Fibroblast of skin of right quadriceps (primary cell): ENCODE results near the gene SIGLEC11.
"Not testable (repeated sequence)": the region's sequence is repeated elsewhere in the genome, so short reads cannot be mapped to it uniquely, and the experiment has no call there.

Source experiments
- DNase-seq: peaks from one replicate; pipeline ENCODE4 v3.0.0-alpha.2; 2013

The SIGLEC11 gene

DNA sequence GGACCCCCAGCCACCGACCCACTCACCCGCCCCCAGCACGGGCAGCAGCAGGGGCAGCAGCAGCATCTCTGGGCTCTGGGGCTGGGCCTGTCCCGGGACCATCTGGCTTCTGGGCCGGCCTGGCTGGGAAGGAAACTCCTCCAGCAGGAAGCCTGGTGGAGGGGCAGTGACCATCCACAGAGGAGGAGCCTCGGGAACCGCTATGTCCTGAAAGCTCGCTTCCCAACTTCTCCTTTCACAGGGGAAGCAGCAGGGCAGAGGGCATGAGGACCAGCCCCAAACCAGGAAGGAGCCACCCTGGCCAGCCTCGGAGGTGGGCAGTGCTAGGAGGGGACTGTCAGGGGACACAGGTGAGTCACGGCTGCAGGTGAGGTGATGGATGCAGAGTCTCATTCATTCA is at the start of gene SIGLEC11:
Gene SIGLEC11, minus strand, starts transcription at position 193 of the 400 bp plus-strand sequence. Its CDS starts 91 bp downstream, at position 102.
- not testable (repeated sequence) for DNase-seq

- no peak for DNase-seq
Measured at GRCh38 chr19:50008532-50008931, 47.6 kb upstream of the SIGLEC11 start.

DNA sequence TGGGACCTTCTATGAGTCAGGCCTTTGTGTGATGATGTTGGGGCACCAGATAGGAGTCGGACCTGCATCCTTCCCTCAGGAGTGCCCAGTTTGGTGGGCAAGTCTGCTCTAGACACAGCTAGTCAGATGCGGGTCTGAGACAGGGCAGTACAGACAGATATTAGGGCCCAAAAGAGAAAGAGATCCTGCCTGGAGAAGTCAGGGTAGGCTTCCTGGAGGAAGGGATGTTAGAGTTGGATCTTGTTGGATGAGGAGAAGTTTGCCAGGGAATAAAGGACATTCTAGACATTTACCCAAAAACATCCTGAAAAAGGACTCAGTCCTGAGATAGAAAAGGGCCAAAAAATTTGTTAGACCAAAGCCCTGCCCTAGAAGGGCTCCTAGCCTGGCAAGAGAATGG is 47.0 kb upstream of the SIGLEC11 start:
- DNase-seq, result no peak

DNA sequence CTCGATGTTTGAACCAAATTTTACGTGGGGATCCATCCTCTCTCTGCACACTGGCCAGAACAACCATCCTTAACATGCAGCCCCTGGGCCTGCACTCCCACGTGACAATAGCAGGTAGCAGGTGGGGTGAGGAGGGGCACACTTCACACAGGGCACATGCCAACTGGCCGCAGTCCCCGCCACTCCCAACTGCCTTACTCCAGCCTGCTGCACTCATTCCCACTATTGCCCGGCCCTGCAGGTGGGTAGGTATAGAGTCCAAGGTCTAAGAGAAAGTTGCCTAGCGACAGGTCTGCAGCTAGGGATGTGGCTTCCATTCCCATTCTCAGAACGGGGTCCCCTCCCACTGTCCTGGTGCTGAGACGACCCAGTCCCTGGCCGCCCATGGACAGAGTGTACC is 46.2 kb upstream of the SIGLEC11 start:
- DNase-seq, result no peak

DNA sequence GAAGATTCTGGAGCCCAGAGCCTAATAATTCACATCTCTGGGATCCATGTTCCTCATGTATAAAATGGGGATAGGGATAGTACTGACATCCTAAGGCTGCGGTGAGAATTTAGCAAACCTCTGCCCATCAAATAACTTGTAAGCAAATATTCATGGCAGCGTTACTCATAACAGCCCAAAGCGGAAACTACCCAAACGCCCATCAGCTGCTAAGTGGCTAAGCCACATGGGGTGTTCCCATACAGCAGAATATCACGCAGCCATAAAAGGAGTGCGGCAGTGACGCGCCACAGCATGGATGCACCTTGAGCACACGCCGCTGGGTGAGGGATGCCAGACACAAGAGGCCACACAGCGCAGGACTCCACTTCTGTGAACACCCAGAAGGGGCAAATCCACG is 44.5 kb upstream of the SIGLEC11 start:
- no peak for DNase-seq

GRCh38 chr19:50003810-50004419 is 42.9 kb upstream of the SIGLEC11 start:
- DNase-seq, result peak; percentile 96

GRCh38 chr19:50003254-50003788 is 42.3 kb upstream of the SIGLEC11 start:
- no peak for DNase-seq

DNA sequence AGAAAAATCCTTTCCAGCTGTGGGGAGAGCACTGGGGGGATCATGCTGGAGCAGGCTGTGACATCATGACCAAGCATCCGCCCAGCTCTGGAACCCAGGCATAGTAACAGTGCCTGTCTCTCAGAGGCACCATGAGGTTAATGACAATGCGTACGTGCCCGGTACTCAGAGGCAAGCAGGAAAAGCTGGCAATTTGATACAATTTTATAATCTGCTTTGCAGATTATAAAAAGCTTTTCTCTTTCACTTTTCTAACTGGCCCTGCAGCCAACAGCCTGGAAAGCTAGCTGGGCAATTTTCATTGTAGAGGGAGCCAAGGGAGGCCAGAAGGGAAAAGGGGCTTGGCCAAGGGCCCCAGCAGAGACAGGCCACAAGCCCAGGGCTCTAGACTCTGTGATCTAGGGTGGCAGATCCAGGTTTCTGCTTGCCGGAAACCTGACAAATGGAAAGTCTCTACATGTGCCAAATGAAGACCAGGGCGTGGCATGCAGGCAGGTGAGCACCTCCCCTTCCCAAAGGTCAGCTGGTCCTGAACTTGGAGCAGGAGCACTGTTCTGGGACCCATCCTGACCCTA is 41.5 kb upstream of the SIGLEC11 start:
- no peak for DNase-seq

GRCh38 chr19:50001775-50002174 is 40.8 kb upstream of the SIGLEC11 start:
- no peak for DNase-seq

DNA sequence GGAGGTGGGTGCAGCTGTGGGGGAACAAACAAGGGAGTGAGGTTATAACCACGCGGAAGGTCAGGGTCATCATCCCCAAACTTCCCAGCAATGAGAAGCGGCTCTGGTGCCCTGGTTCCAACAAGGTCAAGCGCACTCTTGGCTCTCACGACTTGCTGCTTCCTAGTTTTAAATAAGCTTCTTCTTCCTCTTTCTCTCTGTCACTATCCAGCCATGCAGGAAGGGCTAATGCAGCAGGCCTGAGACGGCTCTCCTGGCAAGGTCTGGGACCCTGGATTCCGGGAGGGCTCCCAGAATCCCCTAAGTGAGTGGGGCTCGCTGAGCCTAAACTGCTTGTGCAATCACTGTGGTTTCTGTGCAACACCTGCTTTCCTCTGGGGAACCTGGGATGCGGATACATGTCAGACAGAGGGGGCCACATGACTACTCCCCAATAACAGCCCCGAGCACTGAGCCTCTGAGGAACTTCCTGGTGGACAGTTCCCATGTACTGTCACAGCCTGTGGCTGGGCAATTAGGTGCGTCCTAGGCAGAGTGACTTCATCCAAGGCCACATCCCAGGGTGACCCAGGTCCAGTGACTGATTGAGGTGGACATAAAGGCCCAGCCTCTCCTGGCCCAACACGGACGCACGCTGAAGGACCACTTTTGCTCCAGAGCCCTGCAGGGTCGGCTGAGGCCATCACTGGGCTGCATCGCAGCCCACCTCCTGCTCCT is 40.0 kb upstream of the SIGLEC11 start:
- no peak for DNase-seq

DNA sequence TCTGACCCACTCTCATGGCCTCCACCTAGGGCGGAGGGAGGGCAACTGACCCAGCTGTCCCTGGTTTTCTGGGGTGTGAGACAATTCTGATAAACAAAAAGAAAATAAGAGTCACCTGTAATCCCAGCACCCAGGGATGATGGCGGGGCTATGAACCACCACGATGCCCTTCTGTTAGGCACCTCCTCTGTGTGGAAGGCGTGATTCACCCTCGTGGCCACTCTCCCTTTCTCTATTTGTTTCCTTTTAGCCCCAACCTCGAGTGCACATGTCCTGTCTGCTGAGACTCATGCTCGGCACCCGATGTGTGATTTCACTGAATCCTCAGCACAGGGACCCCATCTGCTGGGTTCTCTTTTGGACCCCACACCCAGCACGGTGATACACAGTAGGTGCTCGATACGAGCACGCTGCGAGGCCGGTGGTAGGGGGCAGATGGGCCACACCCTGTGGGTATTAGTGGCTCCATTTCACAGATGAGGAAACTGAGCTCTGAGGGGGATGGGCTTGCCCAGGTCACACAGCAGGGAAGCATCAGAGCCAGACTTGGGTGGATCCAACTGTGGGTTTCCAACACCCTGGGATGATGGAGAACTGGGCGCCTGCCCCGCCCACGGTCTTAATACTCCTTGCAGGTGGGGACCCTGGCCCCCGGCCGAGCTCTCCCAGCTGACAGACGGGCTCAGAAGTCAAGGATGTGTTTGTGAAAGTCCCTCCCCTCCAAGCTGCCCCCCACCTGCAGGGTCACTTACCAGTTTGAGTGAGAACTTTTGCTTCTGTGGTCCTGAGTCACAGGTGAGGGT is 39.3 kb upstream of the SIGLEC11 start:
- no peak for DNase-seq

DNA sequence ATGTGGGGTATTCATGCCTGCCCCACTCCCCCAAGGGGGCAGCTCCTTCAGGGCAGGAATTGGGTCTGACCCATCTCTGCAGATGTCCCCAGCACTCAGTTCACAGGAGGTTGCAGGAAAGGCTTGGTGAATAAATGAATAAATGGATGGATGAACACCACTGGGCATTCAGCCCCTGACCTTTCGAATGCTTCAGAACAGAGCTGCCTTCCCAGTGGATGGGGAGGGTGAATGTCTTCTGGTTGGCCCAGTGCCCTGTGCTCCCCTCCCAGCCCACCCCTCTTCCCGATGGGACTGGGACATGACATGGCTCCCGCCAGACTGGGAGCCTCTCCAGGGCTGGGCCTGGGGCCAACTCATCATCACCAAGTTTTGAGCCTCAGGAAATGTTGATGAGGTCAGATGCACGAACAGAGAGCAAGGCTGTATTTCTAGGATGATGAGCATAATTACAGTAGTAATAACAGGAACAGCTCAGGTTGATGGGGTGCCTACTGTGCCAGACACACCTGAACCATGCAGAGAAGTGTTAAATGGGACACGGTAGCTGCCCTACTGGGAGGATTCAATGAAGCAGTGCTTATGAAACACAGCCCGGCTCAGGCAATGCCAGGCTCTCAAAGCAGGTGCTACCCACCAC is 38.5 kb upstream of the SIGLEC11 start:
- DNase-seq, result no peak

DNA sequence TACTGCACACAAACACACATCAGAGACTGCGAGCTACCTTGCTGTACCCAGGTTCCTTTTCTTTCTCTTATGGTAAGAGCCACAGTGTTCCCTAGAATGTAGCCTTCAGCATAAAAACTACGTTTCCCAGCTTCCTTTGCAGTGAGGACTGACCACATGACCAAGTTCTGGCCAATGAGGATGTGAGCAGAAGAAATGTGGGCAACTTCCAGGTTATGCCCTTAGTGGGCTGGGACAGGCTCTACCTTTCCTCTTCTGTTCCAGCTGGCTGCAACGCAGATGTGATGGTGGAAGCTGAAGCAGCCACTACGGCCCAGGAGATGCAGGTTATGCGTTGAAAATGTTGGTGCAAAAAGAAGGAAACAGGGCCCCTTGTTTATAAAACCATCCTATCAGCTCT is 36.7 kb upstream of the SIGLEC11 start:
- DNase-seq, result no peak

- DNase-seq, result peak; percentile 60
Measured at GRCh38 chr19:49988433-49988832, 27.5 kb upstream of the SIGLEC11 start.

DNA sequence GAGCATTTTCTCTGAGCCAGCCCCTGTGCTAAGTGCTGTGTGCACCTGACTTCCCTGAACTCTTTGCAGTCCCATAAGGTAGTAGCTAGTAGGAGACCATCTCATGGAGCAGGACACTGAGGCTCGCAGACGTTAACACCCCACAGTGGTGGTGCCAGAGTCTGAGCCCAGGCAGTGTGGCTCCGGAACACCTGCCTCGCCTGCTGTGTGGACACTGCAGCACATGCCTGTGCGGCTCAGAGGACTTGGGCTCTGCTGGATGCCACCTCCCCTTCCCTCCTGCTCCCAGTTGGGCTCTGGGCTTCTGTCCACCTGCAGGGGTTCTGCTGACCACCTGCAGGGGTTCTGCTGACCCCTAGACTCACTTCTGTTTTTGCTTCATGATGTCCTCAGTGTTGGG is 27.0 kb upstream of the SIGLEC11 start:
- no peak for DNase-seq

DNA sequence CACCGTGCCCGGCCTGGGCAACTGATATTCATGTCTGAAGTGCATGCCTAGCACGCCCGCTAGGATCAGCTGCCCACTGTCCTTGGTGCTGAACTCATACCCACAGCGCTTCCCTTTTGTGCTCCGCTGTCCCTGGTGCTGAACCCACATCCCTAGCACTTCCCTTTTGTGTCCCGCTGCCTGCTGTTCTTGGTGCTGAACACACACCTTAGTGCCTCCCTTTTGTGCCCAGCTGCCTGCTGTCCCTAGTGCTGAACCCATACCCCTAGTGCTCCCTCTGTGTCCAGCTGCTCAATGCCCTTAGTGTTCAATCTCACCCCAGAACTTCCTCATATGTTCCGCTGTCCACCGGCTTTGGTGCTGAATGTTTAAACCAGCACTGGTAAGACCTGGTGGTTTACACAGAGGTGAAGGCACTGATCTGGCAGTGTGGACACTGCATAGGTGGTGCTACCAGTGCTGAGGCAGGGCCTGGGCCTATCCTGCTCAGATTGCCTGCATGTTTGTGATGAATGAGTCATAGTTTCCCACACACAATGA is 26.3 kb upstream of the SIGLEC11 start:
- DNase-seq, result peak; percentile 89

GRCh38 chr19:49986354-49986753 is 25.4 kb upstream of the SIGLEC11 start:
- DNase-seq, result no peak

DNA sequence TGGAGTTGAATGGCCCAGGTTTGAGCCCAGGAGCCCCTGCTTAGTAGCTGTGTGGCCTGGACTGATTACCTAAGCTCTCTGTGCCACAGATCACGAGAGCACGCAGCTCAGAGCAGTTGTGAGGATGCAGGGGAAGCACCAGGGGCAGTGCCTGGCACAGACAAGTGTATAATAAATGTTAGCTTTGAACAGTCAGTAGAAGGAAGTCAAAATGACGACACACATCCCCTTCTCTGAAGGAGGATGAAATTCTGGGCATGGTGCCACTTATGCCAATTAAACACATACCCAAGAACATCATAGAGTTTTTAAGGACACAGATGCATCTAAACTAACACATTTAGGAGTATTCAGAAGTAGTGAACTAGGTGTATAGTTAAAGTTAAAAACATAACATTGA is 24.9 kb upstream of the SIGLEC11 start:
- no peak for DNase-seq

DNA sequence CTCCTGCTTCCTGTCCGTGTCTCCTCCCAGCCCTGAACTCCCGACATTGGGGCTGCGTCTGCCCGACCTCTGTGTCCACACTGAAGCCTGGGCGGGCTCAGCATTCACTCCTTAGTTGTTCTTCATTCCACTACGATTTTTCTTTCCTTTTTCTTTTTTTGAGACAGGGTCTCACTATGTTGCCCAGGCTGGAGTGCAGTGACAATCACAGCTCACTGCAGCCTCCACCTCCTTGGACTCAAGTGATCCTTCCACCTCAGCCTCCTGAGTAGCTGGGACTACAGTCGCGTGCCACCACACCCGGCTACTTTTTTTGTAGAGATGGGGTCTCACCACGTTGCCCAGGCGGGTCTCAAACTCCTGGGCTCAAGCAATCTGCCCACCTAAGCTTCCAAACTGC is 23.5 kb upstream of the SIGLEC11 start:
- DNase-seq, result no peak

- peak; percentile 26 for DNase-seq
Measured at GRCh38 chr19:49983645-49984229, 22.8 kb upstream of the SIGLEC11 start.

GRCh38 chr19:49981603-49982593 is 20.9 kb upstream of the SIGLEC11 start:
- DNase-seq, result no peak
